HG02642 (cell line): Measurements from ENCODE around the gene CD226.
A peak's percentile ranks its signal among the peaks of the same experiment; 100 is the strongest.
"Not testable (repeated sequence)": the region's sequence is repeated elsewhere in the genome, so short reads cannot be mapped to it uniquely, and the experiment has no call there.

Experiments
- ATAC-seq: cut with Tn5 transposase; IDR thresholded peaks from one replicate; pipeline ENCODE4 v1.9.1; 2021; ENCODE audit warnings: mild to moderate bottlenecking; ENCODE audit not compliant: unreplicated experiment, poor library complexity

The CD226 gene

GRCh38 chr18:69947361-69948133 lies at the start of gene CD226:
TSS of gene CD226 (minus strand) at chr18:69947873. CDS start at chr18:69947406, 467 bp downstream.
- peak; percentile 46 for ATAC-seq

- ATAC-seq: no peak
These were observed 49.5 kb upstream of the CD226 start for GRCh38 chr18:69996951-69997798.

GRCh38 chr18:69996417-69996816 lies 48.7 kb upstream of the CD226 start:
- no peak for ATAC-seq

GRCh38 chr18:69995774-69996173 lies 48.1 kb upstream of the CD226 start:
- ATAC-seq: no peak

- no peak for ATAC-seq
These were observed 45.1 kb upstream of the CD226 start for GRCh38 chr18:69992776-69993175.

GRCh38 chr18:69987870-69988269 lies 40.2 kb upstream of the CD226 start:
- no peak for ATAC-seq

GRCh38 chr18:69985239-69985638 lies 37.6 kb upstream of the CD226 start:
- no peak for ATAC-seq

GRCh38 chr18:69982417-69982816 lies 34.7 kb upstream of the CD226 start:
- no peak for ATAC-seq

GRCh38 chr18:69981948-69982347 lies 34.3 kb upstream of the CD226 start:
- peak; percentile 46 for ATAC-seq

GRCh38 chr18:69980982-69981804 lies 33.5 kb upstream of the CD226 start:
- ATAC-seq: peak; percentile 27

- ATAC-seq: no peak
These were observed 32.8 kb upstream of the CD226 start for GRCh38 chr18:69980509-69980908.

- peak; percentile 73 for ATAC-seq
These were observed 31.4 kb upstream of the CD226 start for GRCh38 chr18:69978732-69979715.

- ATAC-seq: not testable (repeated sequence)
These were observed 27.6 kb upstream of the CD226 start for GRCh38 chr18:69975294-69975693.

GRCh38 chr18:69974365-69974764 lies 26.7 kb upstream of the CD226 start:
- ATAC-seq: no peak

- no peak for ATAC-seq
These were observed 21.8 kb upstream of the CD226 start for GRCh38 chr18:69969491-69969890.

GRCh38 chr18:69968039-69968438 lies 20.4 kb upstream of the CD226 start:
- ATAC-seq: peak; percentile 84

GRCh38 chr18:69963196-69963595 lies 15.5 kb upstream of the CD226 start:
- no peak for ATAC-seq

GRCh38 chr18:69961718-69962117 lies 14.0 kb upstream of the CD226 start:
- ATAC-seq: no peak

- ATAC-seq: peak; percentile 61
These were observed 10.7 kb upstream of the CD226 start for GRCh38 chr18:69958422-69958821.
